Activated T-cell treated with anti-CD3 and anti-CD28 coated beads, Interleukin-2, amount 50 U/mL, for 24 hours (primary cell): ENCODE data around the gene SRGN.

ENCODE experiments used
- DNase-seq: peaks from one replicate; pipeline ENCODE4 v3.0.0-alpha.2; 2020
- H3K27ac Mint-ChIP-seq: 2 replicates; pipeline ENCODE4 v1.8.0; 2020; ENCODE audit warnings: mild to moderate bottlenecking, mixed read lengths
- H3K27me3 Mint-ChIP-seq: 2 replicates; pipeline ENCODE4 v1.8.0; 2020; ENCODE audit warnings: mixed read lengths
- H3K36me3 Mint-ChIP-seq: 2 replicates; pipeline ENCODE4 v1.8.0; 2020; ENCODE audit warnings: low read depth, mixed read lengths
- H3K4me1 Mint-ChIP-seq: 2 replicates; pipeline ENCODE4 v1.8.0; 2020; ENCODE audit warnings: low read depth, mixed read lengths
- H3K4me3 Mint-ChIP-seq: 2 replicates; pipeline ENCODE4 v1.8.0; 2020; ENCODE audit warnings: mild to moderate bottlenecking, moderate library complexity, mixed read lengths
- H3K9me3 Mint-ChIP-seq: 2 replicates; pipeline ENCODE4 v1.8.0; 2020; ENCODE audit warnings: mixed read lengths

SRGN gene

DNA sequence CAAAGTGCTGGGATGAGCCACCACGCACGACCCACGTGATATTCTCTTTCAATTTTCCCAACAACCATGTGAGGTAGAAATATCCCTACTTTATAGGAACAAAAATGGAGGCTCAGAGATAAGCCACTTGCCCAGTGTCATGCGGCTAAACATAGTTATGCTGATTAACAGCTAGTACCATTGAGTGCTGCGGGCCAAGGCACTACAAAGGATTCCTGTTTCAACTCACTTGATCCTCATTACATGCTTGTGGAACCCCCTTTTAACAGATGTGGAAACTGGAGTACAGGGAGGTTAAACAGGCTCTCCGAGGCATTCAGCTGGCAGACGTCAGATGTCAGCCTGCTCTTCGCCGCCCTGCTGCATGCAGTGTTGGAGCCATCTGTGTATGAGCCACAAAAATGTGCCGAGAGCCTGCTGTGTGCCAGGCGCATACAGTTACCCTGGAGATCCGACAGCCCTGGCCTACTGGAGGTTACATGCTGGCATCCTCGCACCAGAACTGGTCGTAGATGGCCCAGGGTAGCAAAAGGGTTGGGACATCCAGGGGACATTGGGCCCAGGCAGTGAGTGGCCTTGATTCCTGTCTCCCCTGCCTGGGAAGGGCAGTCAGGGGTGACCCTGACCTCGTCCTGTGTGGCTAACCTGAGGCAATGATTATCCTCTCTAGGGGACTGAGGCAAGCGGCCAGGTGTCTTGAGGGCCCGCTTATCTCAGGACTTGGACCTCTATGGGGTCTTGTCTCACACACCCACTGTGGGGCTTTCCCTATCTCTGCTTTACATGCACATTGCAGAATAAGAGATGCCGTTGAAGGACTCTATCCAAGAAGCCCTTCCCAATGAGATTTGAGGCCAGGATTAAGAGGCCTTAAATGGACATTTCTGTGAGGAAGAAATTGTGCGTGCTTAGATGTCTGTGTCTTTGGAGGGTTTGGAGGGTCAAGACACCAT is 18.5 kb upstream of the SRGN start:
- no peak for DNase-seq
- H3K4me3 Mint-ChIP-seq: no peak overlapping the region
- no peaks in the 10 kb centered on the region for H3K27me3 Mint-ChIP-seq
- H3K36me3 Mint-ChIP-seq: no peaks in the 10 kb centered on the region
- H3K9me3 Mint-ChIP-seq: no peaks in the 10 kb centered on the region
- H3K4me1 Mint-ChIP-seq: peaks cover 39% of the 10 kb centered on the region
- no peak overlapping the region for H3K27ac Mint-ChIP-seq

DNA sequence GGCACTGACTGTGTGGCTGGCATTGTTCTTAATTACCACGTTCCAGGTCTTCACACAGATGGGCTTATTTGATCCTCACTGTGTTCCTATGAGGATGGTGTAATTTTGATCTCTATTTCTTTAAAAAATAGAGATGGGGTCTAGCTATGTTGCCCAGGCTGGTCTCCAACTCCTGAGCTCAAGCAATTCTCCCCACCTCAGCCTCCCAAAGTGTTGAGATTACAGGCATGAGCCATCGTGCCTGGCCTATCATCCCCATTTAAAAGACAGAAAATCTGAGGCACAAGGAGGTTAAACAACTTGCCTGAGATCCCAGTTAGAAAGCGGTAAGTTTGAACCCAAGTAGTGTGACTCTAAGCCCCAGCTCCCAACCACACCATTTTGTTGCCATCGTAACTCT is 17.0 kb upstream of the SRGN start:
- H3K4me3 Mint-ChIP-seq: no peak overlapping the region
- no peaks in the 10 kb centered on the region for H3K9me3 Mint-ChIP-seq
- H3K4me1 Mint-ChIP-seq: peaks cover 25% of the 10 kb centered on the region
- H3K27me3 Mint-ChIP-seq: no peaks in the 10 kb centered on the region
- no peak overlapping the region for H3K27ac Mint-ChIP-seq
- no peaks in the 10 kb centered on the region for H3K36me3 Mint-ChIP-seq
- DNase-seq: no peak

DNA sequence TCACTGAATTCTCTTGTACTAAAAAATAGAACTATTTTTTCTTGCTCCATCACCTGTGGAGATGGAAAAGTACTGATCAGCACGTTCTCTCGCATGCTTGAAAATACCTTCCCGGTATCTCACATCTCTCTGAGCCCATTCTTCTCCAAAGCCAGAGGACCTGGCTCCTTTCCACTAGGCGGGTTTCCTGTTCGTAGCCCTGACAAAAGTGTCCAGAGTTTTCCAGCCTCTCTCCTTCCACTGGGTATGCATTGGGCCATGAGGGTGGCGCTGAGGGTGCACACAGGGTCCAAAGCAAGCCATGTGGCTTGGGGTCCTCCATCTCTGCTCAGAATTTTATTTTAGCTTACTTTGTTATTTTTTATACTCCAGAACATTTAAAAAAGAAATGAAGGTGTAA is 16.3 kb upstream of the SRGN start:
- Mint-ChIP-seq H3K27me3 (no peaks in the 10 kb centered on the region), H3K9me3 (no peaks in the 10 kb centered on the region), H3K4me3 (no peak overlapping the region), H3K27ac (no peak overlapping the region), H3K36me3 (no peaks in the 10 kb centered on the region), H3K4me1 (peaks cover 19% of the 10 kb centered on the region)
- no peak for DNase-seq

DNA sequence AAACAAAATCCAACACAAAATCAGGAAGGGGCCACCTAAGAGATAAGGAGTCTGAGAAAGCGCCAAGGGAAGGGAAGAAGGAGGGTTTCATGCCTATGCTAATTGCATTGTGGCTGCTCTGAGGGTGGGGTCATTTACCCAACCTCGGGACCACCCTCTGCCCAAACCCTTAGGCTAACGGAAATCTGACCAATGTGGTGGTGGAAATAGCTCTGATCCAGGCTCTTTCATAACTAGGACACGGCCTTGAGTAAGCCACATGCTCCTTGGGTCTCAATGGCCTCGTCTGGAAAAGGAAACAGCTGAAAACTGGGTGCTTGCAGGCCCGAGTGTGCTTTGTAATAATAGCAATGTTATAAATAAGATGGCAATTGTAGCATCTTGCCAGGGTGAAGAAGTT is 14.9 kb upstream of the SRGN start:
- H3K27ac Mint-ChIP-seq: no peak overlapping the region
- H3K27me3 Mint-ChIP-seq: no peaks in the 10 kb centered on the region
- H3K4me1 Mint-ChIP-seq: peaks cover 11% of the 10 kb centered on the region
- no peaks in the 10 kb centered on the region for H3K9me3 Mint-ChIP-seq
- H3K36me3 Mint-ChIP-seq: no peaks in the 10 kb centered on the region
- no peak for DNase-seq
- no peak overlapping the region for H3K4me3 Mint-ChIP-seq

DNA sequence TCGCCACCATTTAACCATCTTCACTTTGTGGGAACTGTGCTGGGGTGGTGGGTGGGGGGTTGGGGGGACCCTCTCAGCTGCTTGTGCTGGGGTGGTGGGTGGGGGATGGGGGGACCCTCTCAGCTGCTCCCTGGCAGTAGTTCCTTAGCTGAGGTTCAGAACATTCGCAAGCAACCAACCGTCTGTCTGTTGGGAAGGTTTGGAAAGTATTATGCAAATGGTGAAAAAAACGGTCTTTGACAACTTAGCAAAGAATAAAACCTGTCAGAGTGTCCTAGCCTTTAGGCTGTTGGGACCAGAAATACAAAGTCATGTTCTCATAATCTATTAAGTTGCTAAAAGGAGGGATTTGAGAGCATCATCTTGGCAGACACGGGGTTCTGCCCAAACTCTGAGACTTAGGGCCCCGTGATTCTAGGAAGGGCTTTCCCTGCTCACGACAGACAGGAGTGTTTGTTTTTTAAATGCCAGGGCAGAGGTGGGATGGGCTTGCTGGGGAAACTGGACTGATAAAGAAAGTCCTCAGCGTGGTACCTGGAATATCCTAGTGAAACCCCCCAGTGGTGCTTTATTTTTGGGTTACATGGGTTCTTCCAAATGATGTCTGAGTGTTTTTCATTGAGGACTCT is 14.1 kb upstream of the SRGN start:
- Mint-ChIP-seq H3K27ac (no peak overlapping the region), H3K4me3 (no peak overlapping the region)

DNA sequence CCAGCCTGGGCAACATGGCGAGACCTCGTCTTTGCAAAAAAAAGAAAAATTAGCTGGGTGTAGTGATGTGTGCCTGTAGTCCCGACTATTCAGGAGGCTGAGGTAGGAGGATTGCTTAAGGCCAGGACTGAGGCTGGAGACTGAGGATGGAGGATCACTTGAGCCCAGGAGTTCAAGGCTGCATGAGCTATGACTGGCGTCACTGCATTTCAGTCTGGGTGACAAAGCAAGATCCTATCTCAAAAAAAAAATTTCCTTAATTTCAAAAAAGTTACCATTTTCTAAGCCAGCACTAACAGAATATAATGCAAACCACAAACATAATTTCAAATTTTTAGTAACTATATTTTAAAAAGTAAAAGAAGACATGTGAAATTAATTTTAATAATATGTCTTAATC is 13.4 kb upstream of the SRGN start:
- no peaks in the 10 kb centered on the region for H3K9me3 Mint-ChIP-seq
- H3K27ac Mint-ChIP-seq: no peak overlapping the region
- H3K4me3 Mint-ChIP-seq: no peak overlapping the region
- H3K36me3 Mint-ChIP-seq: no peaks in the 10 kb centered on the region
- no peaks in the 10 kb centered on the region for H3K27me3 Mint-ChIP-seq
- no peak for DNase-seq
- H3K4me1 Mint-ChIP-seq: peaks cover 11% of the 10 kb centered on the region

More for the DNA sequence above, 14.1 kb upstream of the SRGN start:
- peaks cover 11% of the 10 kb centered on the region for H3K4me1 Mint-ChIP-seq
- H3K27me3 Mint-ChIP-seq: no peaks in the 10 kb centered on the region
- H3K9me3 Mint-ChIP-seq: no peaks in the 10 kb centered on the region
- no peak for DNase-seq
- H3K36me3 Mint-ChIP-seq: no peaks in the 10 kb centered on the region

DNA sequence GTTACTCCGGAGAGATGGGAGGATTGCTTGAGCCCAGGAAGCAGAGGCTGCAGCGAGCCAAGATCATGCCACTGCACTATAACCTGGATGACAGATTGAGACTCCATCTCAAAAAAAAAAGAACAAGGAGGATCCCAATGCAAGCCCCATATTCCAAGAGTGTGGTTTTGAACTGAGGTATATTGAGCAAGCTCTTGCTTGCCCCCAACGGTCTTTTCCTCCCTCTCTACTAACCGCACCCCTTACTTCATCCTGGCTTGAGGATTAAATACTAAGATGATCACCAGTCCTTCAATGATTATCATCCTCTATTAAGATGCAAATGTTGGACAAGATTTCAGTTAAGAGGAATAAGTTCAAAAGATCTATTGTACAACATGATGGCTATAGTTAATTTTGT is 12.5 kb upstream of the SRGN start:
- H3K36me3 Mint-ChIP-seq: no peaks in the 10 kb centered on the region
- no peak overlapping the region for H3K27ac Mint-ChIP-seq
- DNase-seq: no peak
- peaks cover 11% of the 10 kb centered on the region for H3K4me1 Mint-ChIP-seq
- H3K4me3 Mint-ChIP-seq: no peak overlapping the region
- no peaks in the 10 kb centered on the region for H3K9me3 Mint-ChIP-seq
- no peaks in the 10 kb centered on the region for H3K27me3 Mint-ChIP-seq

DNA sequence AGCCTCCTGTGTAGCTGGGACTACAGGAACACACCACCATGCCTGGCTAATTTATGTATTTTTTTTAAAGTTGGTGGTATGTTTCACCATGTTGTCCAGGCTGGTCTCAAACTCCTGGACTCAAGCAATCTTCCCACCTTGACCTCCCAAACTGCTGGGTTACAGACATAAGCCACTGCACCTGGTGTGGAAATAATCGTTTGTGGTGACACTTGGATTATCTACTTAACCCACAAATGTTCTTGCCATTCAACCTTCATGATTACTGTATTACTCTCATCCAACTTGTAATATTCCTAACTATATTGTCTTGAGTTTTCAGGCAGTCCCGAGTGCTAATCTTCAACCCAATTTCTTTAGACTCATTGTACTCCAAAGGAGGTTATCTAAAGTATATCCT is 9.6 kb upstream of the SRGN start:
- H3K9me3 Mint-ChIP-seq: no peaks in the 10 kb centered on the region
- H3K36me3 Mint-ChIP-seq: no peaks in the 10 kb centered on the region
- H3K4me3 Mint-ChIP-seq: no peak overlapping the region
- no peak for DNase-seq
- no peak overlapping the region for H3K27ac Mint-ChIP-seq
- H3K4me1 Mint-ChIP-seq: peaks cover 5% of the 10 kb centered on the region
- no peaks in the 10 kb centered on the region for H3K27me3 Mint-ChIP-seq

DNA sequence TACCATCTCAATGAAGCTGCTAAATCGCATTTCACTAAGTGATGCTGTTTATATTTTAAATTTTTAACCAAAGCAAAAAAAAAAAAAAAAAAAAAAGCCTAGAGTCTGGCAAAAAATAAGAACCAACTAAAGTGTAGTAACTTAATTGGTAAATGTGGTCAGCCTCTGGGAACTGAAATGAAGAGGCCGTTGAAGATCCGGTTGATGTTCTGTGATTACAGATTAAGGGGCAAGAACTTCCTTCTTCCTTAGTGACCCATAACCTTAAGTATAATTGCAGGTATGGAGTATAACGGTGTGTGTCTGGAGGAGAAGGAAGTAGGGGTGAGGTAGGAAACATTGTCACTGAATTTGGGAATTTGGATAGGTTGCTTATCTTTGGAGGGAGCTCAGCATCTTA is 7.7 kb upstream of the SRGN start:
- Mint-ChIP-seq H3K36me3 (no peaks in the 10 kb centered on the region), H3K27me3 (no peaks in the 10 kb centered on the region), H3K4me3 (no peak overlapping the region), H3K27ac (no peak overlapping the region), H3K9me3 (no peaks in the 10 kb centered on the region), H3K4me1 (peaks cover 5% of the 10 kb centered on the region)
- DNase-seq: no peak

DNA sequence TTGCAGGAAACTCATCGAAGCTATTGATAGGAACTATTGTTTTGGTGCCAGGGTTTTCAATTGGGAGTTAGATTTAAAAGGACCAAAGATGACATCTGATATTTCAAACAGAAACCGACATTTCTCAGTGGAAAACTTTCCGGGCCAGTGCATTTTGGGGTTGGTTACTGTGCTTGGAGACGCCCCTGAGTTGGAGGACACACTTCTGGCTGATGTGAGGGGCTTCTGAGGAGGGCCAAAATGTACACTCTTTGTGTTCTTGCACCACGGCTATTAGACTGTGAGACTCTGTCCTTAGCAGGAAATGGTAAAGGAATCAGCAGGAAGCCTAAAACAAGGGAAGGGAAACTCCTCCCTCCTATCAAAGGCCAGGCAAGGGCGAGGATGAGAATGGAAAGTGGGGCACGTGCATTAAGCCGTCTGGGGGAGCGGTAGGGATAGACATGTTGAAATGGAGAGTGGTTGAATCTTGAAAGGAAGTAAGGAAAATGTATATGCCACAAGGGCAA is 1.8 kb upstream of the SRGN start:
- peak overlapping the region; percentile 95 for H3K27ac Mint-ChIP-seq
- peak overlapping the region; percentile 71 for H3K4me3 Mint-ChIP-seq
- DNase-seq: peak; percentile 41
- H3K36me3 Mint-ChIP-seq: peaks cover 33% of the 10 kb centered on the region
- peaks cover 48% of the 10 kb centered on the region for H3K4me1 Mint-ChIP-seq
- H3K9me3 Mint-ChIP-seq: no peaks in the 10 kb centered on the region
- H3K27me3 Mint-ChIP-seq: no peaks in the 10 kb centered on the region

DNA sequence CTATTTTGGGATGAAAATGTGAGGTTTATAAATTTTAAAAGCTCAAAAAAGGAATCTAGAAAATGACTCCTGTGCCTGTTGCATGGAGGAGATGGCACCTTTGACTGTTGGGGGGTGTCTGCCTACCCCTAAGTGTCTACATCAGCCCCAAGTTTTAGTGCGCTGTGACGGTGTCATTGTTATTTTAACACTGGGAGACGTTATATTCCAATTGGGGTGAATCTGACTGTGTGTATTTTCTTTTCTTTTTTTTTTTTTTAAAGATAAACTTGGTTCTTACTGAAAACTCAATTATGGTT is 517 bp downstream of the SRGN start:
- Mint-ChIP-seq H3K36me3 (peaks cover 54% of the 10 kb centered on the region), H3K27me3 (no peaks in the 10 kb centered on the region), H3K9me3 (no peaks in the 10 kb centered on the region), H3K4me1 (peaks cover 70% of the 10 kb centered on the region), H3K4me3 (peak overlapping the region; percentile 94), H3K27ac (peak overlapping the region; percentile 99)
- no peak for DNase-seq

DNA sequence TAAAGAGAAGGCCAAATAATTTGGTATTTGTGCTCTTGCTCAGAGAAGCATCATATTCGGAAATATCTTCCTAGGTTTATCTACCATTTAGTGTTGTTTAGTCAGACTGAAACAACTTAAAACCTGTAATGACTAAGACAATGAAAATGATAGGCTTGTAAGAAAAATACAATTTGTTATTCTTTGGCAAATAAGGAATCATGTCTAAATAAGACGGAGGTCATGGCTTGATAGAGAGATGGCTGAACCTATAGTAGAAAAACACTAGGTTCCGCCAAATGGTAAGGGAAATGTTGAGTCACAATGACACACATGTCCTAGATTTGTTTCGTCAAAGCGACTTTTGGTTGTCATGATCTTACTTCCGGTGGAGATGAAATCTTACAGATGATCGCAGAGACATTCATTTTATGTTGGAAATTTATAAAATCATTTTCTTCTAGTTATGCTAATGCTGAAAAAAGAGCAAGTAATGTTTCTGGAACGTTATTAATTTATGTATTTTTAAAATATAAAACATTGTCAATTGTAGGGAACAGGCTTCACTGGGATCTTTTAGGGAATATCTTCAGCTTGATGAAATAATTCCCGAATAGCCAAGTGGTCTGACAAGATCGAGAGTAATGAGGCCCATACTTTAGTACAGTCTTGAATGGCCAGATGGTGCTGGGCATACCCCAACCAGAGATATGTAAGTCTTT is 1.0 kb downstream of the SRGN start:
- Mint-ChIP-seq H3K27me3 (no peaks in the 10 kb centered on the region), H3K4me1 (peaks cover 75% of the 10 kb centered on the region), H3K27ac (peak overlapping the region; percentile 99), H3K36me3 (peaks cover 59% of the 10 kb centered on the region), H3K9me3 (no peaks in the 10 kb centered on the region), H3K4me3 (peak overlapping the region; percentile 94)
- DNase-seq: no peak

DNA sequence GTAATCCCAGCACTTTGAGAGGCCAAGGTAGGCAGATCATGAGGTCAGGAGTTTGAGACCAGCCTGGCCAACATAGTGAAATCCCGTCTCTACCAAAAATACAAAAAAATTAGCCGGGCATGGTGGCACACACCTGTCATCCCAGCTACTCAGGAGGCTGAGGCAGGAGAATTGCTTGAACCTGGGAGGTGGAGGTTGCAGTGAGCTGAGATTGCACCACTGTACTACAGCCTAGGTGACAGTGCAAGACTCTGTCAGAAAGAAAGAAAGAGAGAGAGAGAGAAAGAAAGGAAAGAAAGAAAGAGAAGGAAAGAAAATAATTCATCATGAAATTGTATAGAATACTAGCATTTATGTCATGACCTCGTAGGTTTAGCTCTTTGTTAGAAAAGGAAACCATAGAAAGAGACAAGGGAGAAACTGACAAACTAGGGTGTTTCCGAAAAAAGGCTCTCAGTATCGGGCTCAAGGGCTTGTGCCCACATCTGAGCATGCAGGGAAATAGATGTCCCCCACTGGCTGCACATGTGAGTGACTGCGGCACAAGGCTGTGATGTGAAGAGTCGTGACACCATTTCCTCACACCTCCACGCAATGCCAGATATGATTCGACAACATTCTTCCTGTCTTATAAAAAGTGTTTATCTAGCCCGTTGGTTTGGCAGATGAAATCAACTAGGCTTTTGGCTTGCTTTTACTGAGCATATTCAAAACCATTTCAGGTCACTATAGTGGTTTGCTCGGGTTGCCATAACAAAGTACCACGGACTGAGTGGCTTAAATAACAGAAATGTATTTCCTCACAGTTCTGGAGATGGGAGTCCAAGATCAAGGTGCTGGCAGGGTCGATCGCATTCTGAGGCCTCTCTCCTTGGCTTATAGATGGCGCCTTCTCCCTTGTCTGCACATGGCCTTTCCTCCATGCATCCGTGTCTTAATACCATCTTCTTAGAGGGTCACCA is 2.0 kb downstream of the SRGN start:
- peaks cover 62% of the 10 kb centered on the region for H3K36me3 Mint-ChIP-seq
- peak overlapping the region; percentile 94 for H3K4me3 Mint-ChIP-seq
- H3K4me1 Mint-ChIP-seq: peaks cover 76% of the 10 kb centered on the region
- DNase-seq: peak; percentile 78
- no peaks in the 10 kb centered on the region for H3K27me3 Mint-ChIP-seq
- H3K9me3 Mint-ChIP-seq: no peaks in the 10 kb centered on the region
- H3K27ac Mint-ChIP-seq: peak overlapping the region; percentile 99

DNA sequence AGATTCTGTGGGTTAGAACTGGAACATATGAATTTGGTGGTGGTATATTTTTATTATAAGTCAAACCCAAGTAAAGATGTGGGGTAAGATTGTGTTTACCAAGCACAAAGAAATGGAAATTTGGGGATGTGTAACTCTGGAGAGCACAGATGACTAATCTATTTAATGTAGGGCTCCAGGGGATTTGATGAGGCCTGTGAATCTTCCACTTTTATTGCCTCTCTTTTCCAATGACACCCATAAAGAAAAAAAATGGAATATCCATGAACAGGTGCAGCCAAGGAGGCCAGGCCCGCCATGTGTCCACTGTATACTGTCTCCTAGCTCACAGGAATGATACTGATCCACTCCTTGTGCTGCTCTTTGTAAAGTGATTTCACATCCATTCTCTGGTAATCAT is 2.8 kb downstream of the SRGN start:
- H3K36me3 Mint-ChIP-seq: peaks cover 69% of the 10 kb centered on the region
- no peaks in the 10 kb centered on the region for H3K9me3 Mint-ChIP-seq
- peaks cover 73% of the 10 kb centered on the region for H3K4me1 Mint-ChIP-seq
- no peak for DNase-seq
- H3K27ac Mint-ChIP-seq: peak overlapping the region; percentile 99
- H3K27me3 Mint-ChIP-seq: no peaks in the 10 kb centered on the region
- peak overlapping the region; percentile 94 for H3K4me3 Mint-ChIP-seq
